Umbilical cord (tissue), 2 donors: ENCODE results near the gene CHKA. TPM values are rescaled to one million over a fixed set of nuclear protein-coding genes. Genes with fewer than 3 reads are reported as not detected.
A peak's percentile ranks its signal among the peaks of the same experiment; 100 is the strongest.

ENCODE experiments used
- DNase-seq: peaks from one replicate; pipeline ENCODE4 v3.0.0-alpha.2; 2015; ENCODE audit warnings: low spot score
- total RNA-seq: library from RNA; depleted of rRNA; stranded (reverse); fragments of >200 nt; gene quantifications from one replicate; pipeline ENCODE4 v1.2.3, GENCODE V29; 2014; ENCODE audit warnings: low replicate concordance; ENCODE audit not compliant: insufficient read depth

The CHKA gene
- total RNA-seq, 1 donor from 2014 or later: 6.7 TPM

DNA sequence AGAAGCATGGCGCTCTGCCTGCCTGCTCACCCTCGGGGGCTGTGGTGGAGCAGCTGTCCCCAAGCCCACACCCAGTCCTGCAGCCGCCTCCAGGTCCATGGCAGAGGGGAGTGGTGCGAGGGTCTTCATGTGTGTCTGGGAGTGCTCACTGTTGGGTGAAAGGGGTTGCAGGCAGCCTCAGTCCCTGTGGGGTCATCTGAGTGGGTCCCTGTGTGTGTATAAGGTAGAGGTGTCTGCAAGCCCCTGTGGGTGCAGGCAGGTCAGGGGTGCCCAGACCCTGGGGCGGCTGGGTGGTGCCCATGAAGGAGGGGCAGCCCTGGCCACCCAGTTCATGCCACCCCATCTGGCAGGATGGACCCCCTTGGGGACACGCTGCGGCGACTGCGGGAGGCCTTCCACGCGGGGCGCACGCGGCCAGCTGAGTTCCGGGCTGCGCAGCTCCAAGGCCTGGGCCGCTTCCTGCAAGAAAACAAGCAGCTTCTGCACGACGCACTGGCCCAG lies 106.2 kb downstream of the CHKA start:
- no peak for DNase-seq

GRCh38 chr11:68014157-68014946 lies 106.8 kb downstream of the CHKA start:
- no peak for DNase-seq

DNA sequence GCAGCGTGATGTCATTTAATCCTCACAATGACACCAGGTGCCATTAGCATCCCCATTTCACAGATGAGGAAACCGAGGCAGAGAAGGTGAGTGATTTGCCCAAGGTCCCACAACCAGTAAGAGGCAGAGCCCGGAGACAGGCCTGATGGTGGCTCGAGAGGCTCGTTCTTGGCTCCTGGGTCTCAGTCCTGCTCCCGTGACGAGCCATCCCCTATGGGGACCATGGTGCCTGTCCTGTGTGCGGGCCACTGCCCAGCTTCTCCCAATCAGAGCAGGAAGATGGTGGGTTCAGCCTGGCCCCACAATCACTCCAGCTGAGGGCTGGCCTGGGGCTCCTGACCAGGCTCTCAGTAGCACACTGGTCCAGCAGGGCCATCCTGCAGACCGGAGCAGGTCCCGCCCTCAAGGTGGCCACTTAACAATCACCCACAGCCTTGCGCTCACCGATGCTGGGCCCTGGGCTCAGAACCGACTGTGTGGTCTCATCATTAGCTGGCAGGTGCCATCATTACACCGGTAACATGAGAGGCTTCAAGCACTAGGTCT lies 107.5 kb downstream of the CHKA start:
- no peak for DNase-seq

GRCh38 chr11:68012843-68013610 lies 108.2 kb downstream of the CHKA start:
- DNase-seq: peak; percentile 92

GRCh38 chr11:68012044-68012842 lies 108.9 kb downstream of the CHKA start:
- DNase-seq: no peak

GRCh38 chr11:68011051-68011943 lies 109.9 kb downstream of the CHKA start:
- DNase-seq: no peak

DNA sequence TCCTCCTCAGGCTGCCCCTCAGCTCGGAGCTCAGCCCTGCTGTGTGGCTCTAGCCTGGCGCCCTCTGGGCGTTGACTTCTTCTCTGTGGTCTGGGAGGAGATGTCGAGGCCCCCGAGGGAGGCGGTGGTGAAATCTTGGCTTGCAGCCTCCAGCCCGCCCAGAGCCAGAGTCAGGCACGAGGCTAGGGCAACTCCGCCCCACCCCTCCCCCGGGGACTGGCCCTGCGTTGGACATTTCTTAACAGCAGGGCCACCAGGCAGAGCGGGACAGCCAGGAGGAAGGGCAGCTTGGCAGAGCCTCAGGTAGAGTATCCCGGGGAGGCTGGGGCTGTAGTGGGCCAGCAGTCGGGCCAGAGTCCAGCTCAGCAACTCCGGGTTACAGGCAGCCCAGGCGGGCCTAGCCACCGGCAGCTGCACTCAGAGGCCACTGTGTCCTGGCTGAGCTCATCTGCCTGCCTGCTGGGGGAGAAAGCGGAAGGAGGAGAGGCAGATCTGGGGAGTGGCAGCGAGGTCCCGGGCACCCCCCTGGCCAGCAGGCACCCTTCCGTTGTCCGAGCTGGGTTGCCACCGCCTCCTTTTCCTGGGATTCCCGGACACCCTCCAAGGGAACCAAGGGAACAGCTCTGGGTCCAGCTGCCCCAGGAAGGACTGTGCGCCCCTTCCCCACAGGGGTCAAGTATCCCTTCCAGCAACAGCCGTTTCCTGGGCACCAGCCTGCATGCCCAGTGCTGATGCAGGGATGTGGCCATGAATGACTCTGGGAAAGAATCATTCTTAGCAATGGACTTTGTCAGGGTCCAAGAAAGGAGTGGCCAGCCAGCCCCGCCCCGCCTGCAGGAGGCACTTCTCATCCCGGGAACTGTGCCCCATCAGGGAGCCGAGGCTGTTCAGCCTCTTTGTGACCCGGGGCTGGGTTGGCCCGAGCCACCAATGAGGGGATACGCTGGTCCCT lies 110.8 kb downstream of the CHKA start, which contains the start of gene ALDH3B1:
Gene ALDH3B1, plus strand, starts transcription at position 238 of the 952 bp plus-strand sequence. CDS start 4,971 bp downstream, outside the sequence.
- DNase-seq: peak; percentile 91

- DNase-seq: peak; percentile 58
Observed at GRCh38 chr11:68009391-68010089, 111.6 kb downstream of the CHKA start.

DNA sequence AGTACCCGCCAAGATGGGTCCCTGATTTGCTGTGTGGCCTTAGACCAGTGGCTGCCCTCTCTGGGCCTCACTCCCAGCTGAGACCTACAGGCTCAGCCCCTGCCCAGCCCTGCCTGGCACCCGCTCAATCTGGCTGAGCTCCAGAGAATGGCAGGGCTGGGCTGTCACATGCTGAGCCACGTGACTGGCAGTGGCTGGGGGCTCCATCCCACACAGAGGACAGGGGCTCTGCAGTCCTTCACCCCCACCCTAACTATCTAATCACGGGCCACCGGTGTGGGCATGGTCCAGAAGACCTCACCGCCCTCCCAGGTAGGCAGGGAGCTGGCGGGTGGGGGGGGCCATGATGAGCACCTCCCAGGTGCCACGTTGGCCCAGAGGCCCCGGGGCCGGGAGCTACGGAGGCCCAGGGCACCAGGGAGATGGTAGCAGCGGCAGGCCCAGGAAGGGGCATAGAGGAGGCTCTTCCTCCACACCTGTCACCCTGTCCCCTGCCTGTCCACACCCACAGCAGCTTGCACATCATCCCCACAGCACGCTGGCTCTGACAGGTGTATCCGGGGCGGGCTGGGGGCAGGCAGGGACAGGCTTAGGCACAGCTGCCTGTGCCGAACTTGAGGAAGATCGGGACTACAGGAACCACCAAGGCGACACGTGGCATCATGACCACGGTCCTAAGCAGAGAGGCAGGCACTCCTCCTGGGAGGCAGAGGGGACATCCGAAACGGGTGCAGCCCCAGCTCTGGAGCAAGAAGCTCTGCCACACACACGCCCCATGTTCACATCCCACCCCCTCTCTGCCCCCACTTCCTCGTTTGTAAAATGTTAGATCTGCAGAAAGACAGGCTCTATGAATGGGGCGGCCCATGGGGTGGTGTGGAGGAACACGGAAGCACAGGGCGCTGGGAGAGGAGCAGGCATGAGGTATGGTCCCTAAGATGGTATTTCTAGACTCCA lies 112.5 kb downstream of the CHKA start:
- DNase-seq: no peak

DNA sequence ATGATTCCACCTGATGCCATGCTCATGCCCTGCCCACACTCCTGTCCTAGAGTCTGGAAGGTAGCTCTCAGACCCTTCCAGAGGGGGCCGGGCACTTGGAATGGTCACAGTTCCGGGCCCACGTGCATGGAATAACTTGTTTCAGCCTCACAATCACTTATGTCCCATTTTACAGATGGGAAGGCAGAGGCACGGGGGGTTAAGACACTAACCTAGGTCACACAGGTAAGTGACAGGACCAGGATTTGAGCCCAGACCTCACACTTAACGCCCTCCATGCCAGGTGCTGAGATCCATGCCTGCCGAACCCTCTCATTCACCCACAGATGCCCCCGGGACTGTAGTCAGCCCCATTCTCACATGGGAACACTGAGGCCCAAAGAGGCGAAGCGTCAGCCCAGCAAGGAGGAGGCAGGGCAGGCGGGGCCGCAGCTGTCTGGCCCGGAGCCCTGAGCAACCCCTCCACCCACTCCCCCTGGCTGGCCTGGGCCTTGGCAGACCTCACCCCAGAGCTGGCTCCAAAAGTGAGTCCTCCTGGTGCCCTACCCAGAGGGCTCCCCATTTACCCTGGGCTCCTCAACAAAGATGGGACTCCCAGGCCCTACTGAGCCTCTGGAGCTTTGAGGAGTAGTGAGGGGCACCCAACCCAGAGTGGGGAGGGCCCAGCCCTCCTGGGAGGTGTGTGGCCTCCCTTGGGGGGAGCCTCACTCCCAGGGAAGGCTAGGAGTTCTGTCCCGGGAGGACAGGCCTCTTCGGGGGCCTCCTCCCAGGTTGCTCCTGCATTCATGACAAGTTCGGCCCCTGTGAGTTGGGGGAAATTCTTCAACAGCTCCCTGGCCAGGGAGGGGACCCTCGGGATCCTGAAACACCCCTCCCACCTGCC lies 113.4 kb downstream of the CHKA start:
- no peak for DNase-seq

GRCh38 chr11:68006606-68007166 lies 114.5 kb downstream of the CHKA start:
- no peak for DNase-seq

DNA sequence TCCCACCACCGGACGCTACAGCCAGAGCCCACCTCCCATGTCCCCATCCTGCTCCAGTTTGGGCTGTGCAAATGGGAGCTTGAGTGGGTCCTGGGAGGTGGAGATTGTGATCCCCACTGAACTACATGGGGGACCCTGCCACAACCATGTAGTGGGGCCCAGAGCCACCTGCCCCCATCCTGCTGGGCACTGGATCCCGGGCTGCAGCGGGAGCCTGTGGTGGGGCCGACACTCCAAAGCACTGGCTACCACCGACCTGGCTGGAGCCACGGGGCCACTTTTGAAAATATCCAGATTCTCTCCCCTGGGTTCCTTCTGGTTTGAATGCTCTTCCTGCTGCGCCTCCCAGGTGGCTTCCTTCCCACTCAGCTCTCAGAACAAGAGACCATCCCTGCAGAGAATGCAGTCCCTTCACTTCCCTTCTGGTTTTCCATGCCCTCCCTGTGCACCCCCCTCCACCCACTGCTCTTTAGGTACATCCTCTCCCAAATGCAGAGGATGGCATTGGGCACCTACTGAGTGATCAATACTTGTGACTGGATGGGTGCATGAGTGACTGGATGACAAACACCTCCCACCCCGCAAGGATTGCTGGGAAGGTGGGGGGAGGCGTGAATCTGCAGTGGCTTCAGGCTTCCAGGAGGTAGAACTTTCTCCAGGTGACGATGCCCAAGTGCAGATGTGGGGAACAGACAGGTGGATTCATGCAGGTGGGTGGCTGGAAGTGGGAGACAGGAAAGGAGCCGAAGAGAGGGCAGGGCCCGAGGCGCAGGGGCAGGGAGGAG lies 116.4 kb downstream of the CHKA start:
- DNase-seq: no peak

DNA sequence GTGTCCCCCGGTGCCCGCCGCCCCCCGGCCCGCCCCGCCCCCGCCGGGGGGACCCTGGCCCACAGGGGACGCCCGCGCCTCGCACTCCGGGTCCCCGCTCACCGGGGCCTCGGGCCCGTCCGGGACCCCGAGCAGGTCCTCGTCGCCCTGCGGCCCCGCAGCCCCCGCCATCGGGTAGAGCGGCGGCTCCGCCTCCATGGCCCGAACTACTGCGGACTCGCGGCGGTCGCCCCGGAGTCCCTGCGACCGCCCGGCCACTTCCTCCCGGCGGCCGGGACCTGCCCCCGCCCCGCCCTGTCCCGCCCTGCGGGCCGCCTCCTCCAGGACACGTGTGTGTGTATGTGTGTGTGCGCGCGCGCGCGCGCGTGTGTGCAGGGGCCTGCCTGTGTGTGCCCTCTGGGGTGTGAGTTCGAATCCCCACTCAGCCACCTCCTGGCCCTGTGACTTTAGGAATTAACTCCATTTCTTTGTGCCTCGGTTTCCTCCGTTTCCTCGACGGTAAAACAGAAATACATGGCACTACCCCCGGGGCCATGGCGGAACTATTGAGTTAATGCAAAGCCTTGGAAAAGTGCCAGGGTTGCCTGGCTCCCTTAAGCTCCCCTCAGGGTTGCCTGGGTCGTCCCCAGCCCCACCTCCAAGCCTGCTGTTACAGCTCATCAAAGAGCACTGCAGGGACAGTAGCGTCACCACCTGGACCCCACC lies 117.2 kb downstream of the CHKA start, which contains the start of gene UNC93B1:
Gene UNC93B1, minus strand, starts transcription at position 252 of the 705 bp plus-strand sequence. Its CDS starts 54 bp downstream, at position 198.
- peak; percentile 80 for DNase-seq
